ENCODE data around the gene CENPS.
"Not testable (repeated sequence)": the region's sequence is repeated elsewhere in the genome, so short reads cannot be mapped to it uniquely, and the experiment has no call there.

Gene CENPS

DNA sequence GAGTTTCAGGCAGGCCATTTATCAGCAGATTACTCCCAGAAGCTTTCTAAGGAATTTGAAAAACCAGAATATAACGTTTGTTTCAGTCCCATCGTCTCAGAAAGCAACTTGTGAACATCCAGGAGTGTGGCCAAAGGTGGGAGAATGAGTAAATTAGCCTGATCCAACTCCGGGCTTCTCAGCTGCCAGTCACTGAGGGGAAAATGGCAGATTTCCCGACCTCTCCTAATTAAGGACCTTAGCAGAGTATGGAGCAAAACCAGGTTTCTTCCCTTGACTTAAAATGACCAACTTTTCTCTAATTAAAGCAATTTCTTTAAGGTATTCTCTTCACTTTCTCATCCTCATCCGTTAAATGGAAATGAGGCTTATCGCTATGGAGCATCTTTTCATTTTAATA is 20.6 kb downstream of the CENPS start:
- no peak for DNase-seq (ENCODE audit: low read depth, low spot score)

DNA sequence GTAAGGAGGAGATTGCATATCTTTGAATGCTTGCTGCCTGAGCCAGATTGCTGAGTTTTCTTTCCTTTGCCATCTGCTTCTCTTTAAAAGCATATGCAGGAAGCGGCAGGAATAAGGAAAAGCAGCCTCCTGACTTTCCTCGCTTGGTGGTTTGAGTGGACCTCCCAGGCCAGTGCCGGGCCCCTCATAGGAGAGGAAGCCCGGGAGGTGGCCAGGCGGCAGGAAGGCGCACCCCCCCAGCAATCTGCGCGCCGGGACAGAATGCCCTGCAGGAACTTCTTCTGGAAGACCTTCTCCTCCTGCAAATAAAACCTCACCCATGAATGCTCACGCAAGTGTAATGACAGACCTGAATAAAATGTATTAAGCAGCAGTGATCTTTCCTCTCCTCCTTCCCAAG is 21.1 kb downstream of the CENPS start:
- no peak for DNase-seq (ENCODE audit: low read depth, low spot score)

DNA sequence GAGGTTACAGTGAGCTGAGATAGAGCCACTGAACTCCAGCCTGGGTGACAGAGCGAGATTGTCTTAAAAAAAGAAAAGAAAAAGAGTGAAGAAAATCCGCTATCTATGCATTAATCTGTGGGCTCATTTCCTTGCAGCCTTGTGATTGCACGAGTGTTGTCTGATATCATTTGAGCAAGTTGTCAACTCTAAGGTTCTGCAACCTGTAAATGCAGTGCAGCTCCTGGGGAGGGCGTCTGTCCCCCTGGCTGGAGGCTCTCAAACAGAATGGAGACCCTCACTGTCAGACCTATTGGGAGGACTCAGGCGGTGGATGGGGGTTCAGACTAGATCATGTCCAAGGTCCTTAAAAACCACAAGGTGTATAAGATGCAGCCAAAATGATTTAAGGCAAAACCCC is 25.8 kb downstream of the CENPS start:
- no peak for DNase-seq (ENCODE audit: low read depth, low spot score)

DNA sequence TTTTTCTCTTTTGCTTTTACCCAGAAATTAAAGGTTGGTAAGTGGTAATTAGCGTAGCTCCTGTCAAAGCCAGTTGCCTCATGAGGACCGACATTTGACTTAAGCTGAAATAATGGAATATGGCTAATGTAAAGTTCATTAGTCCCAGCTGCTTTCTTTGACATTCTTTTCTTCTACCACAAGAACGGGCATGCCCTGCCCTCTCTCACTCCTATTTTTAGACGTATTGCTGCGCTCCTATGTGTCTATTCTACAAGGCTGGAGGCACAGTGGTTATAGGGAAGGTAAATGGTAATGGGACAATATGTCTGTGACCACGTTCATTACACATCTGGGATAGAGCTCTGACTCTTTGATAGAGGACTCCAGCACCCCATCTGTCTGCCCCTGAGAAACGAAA is 26.4 kb downstream of the CENPS start:
- no peak for DNase-seq (ENCODE audit: low read depth, low spot score)

DNA sequence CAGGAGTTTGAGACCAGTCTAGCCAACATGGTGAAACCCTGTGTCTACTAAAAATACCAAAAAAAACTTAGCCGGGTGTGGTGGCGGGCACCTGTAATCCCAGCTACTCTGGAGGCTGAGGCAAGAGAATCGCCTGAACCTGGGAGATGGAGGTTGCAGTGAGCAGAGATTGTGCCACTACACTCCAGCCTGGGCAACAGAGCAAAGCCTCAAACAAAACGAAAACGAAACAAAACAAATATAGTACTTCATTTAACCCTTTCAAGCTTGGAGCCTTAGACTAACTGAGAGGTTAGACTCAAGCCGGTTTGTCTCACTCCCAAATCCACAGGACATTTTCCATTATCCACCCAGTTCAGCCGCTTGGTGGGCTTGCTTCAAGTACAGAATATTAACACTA is 27.2 kb downstream of the CENPS start:
- not testable (repeated sequence) for DNase-seq (ENCODE audit: low read depth, low spot score)

DNA sequence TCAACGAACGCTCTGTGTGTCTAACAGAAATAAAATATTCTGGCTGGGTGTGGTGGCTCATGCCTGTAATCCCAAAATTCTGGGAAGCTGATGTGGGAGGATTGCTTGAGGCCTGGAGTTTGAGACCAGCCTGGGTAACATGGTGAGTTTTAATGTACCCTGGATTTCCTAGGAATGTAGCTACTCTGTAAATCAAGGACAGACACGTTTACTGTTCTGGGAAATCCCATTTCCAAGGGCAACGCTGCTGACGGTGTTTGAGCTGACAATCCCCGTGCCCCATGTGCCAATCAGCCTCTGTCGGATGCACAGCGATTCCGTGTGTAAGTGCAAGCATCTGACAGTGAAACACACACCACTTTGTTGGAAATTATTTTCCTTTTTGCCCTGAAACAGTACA is 27.6 kb downstream of the CENPS start:
- no peak for DNase-seq (ENCODE audit: low read depth, low spot score)

DNA sequence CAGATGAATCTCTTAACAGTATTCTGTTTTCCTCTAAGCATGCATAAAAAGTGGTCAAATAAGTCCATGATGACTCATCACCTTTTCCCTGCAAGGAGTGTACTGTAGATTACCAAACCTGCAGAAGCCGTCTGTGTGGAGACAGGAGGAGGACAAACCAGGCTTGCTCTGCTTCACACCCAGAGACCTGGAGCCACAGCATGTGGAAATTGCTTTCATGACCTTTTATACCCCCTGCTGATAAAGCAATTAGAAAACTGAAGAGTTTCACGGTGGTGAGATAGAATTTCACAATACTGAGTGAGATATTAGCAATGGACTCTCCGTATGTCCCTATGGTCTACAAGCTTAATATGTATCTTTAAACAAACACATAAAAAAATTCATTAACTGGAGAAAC is 29.0 kb downstream of the CENPS start:
- no peak for DNase-seq (ENCODE audit: low read depth, low spot score)

DNA sequence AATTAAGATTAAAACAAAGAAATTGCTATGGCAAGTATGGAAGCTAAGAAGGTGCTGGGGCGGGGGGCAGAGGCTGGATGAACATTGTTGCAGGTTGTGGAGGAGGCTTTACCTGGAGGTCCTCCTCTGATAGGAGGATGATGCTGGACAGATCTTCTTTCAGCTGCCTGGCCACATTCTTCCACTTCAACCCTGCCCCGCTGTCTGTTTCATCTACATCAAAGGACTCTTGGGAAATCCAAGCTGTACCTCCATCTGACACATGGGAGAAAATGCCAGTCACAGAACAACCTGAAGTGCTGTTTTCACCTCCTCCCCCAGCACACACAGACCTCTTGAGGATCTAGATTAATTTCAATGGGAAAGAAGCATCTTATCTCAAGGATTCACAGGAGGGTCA is 36.8 kb downstream of the CENPS start:
- no peak for DNase-seq (ENCODE audit: low read depth, low spot score)

DNA sequence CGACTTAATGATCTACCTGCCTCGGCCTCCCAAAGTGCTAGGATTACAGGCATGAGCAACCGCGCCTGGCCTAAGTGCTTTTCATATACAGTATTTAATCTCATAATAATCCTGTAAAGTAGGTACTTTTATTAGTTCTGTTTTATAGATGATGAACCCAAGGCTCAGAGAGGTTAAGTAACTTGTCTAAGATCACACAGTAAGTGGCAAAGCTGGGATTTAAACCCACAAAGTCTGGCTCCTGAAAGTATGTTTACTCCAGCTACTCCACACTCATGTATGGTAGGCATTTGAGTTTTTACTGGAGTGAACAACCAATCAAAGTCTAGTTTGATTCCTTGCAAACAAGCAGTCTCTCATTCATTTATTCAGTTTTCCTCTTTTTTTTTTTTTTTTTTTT is 39.8 kb downstream of the CENPS start:
- no peak for DNase-seq (ENCODE audit: low read depth, low spot score)

DNA sequence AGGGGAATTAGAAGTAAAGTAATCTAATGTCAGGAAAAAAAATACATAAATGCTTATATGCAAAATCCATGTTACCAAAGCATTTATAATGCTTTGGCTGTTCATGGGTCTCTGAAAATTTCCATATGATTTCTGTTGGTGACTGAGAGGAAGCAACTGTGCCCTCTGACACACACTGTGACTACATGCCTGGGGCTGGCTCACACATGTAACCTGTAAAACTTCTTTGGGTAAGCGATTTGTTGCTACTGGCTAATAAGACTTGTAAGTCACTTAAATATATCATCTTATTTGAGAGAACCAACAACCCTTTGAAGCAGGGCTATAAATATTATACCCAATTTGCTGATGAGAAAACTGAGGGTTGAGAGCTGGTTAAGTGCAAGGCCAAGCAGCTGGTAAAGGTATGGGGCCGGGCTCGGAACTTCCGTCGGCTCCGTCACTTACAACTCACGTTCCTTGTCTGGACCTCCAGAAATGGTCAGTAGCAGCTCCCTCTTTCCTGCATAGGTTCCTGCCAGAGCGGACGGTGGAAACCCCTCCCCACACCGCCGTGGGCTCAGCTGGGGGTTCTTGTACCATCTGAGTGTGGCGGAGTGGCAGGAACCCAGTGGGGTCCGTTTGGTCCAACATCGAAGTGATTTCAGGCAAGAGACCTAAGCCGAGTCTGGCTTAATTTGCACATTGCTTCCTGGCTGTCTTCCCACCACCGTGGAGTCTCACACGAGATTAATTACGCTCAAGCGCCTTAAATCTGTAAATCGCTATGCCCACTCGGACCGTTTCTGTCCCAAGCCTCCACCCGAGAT is 41.4 kb downstream of the CENPS start:
- DNase-seq (ENCODE audit: low read depth, low spot score), result no peak

DNA sequence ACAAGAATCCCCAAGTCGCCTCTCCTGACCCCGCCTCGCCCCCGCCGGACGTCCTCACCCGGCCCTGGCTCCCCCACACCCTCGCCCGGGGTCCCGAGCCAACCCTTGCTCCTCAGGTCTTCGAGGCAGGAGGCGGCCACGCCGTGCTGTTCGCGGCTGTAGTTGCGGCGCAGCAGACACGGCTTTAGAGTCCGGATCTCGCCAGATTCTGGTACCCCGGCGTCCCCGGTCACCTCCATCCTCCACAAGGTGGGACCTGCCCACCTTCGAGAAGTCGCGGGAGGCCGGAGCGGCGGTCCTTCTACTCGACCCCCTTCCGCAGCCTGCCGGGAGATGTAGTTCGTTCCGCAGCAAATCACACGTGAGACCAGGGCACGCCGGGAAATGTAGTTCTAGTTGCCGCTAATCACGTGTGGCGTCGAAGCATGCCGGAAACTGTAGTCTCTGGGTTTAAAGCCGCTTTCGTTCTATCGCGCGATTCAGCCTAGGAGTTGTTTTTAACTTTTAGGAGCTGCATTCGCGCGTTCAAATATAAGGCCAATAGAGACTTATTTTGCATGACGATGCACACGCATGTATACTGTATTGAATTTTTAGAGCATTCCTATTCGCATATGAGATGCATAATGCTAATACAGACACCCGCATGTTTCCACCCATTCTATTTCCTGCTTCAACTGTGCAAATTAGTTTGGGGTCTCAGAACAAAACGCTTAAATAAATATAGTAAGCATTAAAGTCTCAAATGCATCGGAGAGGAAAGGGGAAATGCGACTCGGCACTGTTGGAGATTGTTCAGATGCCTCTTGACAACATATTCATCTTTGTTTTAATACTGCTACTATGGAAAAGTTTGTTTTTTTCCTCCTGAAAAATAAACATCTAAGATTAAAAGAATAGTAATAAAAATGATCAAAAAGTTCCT is 42.2 kb downstream of the CENPS start, which contains the start of gene DFFA:
TSS of gene DFFA (minus strand) at position 310 of the 925 bp plus-strand sequence. CDS start at position 239, 71 bp downstream.
- DNase-seq (ENCODE audit: low read depth, low spot score), result peak; percentile 84

DNA sequence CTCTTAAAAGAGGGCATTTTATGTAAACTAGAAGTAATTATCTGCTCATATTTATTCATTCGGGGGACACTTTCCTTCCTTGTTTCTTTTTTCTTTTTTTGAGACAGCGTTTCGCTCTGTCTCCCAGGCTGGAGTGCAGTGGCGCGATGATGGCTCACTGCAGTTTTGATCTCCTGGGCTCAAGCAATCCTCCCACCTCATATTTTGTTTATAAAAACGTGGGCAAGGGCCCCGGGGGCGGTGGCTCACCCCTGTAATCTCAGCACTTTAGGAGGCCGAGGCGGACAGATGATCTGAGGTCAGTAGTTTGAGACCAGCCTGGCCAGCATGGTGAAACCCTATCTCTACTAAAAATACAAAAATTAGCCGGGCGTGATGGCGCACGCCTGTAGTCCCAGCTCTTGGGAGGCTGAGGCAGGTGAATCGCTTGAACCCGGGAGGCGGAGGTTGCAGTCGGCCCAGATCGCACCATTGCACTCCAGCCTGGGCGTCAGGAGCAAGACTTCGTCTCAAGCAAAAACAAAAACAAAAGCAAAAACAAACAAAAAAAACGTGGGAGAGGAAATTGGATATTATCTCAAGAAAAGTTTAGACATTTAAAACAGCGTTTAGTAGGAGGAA is 43.0 kb downstream of the CENPS start:
- DNase-seq (ENCODE audit: low read depth, low spot score), result no peak

DNA sequence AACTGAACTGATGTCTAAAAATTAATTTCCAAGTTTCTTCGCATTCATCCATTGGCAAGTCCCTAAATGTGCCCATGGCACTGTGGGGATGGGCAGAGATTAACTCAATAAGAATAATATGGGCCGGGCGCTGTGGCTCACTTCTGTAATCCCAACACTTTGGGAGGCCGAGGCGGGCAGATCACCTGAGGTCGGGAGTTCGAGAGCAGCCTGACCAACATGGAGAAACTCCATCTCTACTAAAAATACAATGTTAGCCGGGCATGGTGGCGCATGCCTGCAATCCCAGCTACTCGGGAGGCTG is 44.0 kb downstream of the CENPS start:
- not testable (repeated sequence) for DNase-seq (ENCODE audit: low read depth, low spot score)

DNA sequence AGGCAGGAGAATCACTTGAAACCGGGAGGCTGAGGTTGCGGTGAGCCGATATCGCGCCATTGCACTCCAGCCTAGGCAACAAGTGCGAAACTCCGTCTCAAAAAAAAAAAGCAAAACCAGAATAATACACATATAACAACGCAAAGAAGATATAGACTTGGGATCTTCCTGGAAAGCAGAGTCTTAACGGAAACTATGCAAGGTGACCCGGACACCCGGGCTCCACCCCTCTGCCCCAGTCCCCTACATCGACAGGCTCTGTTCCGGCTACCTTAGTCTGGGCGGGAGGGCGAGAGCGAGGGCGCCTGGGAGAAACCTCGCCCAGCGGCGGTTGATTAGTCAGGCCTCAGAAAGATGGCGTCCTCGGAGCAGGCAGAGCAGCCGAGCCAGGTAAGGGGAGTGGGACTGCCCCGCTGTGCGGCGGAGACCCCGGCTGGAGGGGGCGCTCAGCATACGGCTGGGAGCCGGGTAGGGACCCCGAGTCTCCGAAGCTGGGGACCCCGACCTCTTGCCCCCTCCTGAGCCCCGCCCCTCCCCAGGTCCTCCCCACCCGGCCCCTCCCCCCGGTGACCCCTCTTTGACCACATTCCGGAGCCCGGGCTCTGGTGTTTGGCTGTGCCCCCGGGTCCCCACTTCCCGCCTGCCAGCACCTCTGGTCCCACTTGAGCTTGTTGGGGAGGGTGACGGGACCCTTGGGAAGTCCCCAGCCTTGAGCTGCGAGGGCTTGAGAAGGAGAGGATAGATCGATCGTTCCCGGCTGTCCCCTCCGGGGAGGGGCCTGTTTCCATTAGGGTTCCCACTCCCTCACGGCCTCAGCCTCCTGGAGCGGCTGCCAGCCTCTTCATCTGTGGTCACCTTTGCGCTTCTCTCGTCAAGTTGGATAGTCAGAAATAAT is 44.6 kb downstream of the CENPS start, which contains the start of gene PEX14:
TSS of gene PEX14 (plus strand) at position 338 of the 895 bp plus-strand sequence. CDS start at position 355, 17 bp downstream.
- DNase-seq (ENCODE audit: low read depth, low spot score), result no peak

DNA sequence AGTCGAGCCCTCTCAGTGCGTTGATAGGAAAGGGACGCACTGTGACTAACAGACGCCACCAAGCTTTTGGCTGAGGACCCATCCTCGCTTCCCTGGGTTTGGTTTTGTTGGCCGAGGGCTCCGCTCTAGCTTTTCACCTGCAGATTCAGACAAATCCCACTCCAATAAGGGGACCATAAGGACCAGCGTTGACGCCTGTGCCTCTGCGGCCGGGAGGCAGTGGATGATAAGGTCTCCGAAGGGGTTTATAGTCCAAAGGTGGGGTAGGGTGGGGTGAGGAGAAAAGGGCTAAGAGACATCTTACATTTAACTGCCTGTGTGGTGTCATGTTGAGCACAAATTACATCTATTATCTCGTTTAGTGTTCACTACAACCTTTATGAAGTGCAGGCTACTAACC is 45.3 kb downstream of the CENPS start:
- no peak for DNase-seq (ENCODE audit: low read depth, low spot score)

DNA sequence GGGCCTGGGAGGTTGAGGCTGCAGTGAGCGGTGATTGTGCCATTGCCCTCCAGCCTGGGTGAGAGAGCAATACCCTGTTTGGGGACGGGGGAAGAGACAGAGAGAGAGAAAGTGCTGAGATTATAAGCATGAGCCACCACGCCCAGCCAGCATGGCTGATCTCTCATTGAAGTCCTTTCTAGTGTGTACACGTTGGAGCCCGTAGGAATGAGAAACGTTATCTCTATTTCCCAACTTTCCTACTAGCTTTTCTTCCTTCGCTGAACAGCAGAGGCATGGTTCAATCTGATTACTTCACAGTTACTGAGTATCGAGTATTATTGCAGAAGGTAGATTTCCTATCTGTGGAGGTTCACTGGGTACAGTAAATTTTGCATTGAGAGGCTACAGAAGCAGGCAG is 49.1 kb downstream of the CENPS start:
- no peak for DNase-seq (ENCODE audit: low read depth, low spot score)

DNA sequence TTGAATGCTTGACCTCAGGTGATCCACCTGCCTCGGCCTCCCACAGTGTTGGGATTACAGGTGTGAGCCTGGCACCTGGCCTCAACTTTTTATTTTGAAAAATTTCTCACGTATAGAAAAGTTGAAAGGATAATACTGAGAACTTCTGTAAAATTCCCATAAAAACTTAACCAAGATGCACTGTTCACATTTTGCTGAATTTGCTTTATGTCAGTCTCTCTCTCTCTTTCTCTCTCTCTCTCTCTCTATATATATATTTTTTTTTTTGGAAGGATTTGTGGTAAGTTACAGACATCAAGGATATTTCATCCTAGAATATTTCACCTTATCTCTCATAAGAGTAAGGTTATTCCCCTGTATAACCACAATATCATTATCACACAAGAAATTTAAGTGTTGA is 50.4 kb downstream of the CENPS start:
- DNase-seq (ENCODE audit: low read depth, low spot score), result no peak

DNA sequence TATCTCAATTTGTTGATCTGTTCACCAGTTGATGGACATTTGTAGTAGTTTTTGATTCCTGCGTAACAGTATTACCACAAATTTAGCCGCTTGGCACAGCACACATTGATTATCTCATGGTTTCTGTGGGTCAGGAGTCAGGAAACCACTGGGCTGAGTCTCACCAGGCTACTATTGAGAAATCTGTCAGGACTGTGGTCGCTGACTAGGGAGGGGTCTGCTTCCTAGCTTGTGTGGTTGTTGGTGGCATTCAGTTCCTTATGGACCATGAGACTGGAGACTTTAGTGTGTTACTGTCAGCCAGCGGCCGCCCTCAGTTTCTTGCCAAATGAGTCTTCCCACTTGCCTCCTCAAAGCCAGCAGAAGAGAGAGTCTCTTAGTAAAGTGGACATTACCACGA is 54.3 kb downstream of the CENPS start:
- DNase-seq (ENCODE audit: low read depth, low spot score), result no peak

DNA sequence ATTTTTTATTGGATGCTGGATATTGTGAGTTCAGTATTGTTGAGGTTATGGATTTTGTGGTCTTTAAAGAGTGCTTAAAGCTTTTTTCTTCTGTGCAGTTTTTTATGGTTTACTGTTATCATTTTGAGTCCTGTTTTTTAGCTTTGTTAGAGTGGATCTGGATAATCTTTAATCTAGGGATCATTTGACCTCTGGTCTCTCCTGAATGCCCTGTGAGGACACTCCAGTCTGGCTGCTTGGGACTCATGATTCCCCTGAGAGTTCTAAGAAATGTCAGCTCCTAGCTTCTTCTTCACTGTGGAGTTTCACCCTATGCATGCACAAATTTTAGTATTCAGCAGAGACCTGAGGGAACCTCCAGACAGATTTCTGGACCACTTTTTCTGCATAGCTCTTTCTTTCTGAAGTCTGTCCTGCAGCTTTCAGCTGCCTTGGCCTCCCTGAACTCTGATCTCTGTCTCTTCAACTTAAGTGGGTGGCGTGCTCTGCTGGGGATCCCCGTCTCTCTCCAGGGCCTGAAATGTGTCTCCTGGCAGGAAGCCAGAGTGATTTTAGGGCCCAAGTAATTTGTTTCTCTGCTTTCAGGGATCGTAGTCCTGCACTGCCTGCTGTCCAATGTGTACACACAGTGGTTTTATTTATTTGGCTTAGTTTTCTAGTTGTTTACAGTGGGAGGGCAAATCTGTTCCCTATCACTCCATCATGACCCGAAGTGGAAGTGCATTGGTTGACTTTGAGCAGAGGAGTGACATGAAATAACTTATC is 59.2 kb downstream of the CENPS start:
- no peak for DNase-seq (ENCODE audit: low read depth, low spot score)

DNA sequence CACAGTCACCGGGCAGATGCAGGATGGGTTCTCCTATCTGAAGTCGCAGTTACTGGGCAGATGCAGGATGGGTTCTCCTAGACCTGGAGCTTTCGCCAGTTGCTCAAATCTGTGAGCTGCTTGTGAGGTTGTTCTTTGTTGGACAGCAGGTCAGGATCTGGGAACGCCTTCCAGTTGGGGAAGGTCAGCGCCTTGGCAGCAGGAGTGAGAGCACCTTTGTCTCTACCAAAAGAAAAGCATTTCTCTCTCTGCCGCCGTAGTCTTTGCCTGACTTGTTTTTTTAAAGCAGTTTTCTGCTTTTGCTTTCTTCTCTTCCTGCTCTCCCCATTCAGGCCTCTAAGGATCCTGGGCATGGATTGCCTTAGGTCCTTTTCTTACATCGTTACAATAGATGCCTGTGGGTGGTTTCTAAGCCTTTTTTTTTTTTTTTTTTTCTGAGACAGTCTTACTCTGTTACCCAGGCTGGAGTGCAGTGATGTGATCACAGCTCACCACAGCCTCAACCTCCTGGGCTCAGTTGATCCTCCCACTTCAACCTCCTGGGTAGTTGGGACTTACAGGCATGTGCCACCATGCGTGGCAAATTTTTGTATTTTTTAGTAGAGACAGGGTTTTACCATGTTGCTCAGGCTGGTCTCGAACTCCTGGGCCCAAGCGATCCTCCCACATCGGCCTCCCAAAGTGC is 60.2 kb downstream of the CENPS start:
- DNase-seq (ENCODE audit: low read depth, low spot score), result no peak
